GM23248 (cell line): ENCODE measurements around the gene TCEAL3. TPM values are rescaled to one million over a fixed set of nuclear protein-coding genes. Genes with fewer than 3 reads are reported as not detected.
"Not testable (repeated sequence)": the region's sequence is repeated elsewhere in the genome, so short reads cannot be mapped to it uniquely, and the experiment has no call there.

Source experiments
- DNase-seq: peaks from one replicate; pipeline ENCODE4 v3.0.0-alpha.2; 2015
- H2AFZ ChIP-seq: fragments of 200-600 bp; sonication (generic); 2 replicates; pipeline ENCODE4 v1.6.1; 2016; ENCODE audit warnings: antibody characterized with exemption
- H3F3A ChIP-seq: fragments of 200-600 bp; sonication (generic); 2 replicates; pipeline ENCODE4 v1.6.1; 2016; ENCODE audit warnings: mild to moderate bottlenecking, antibody characterized with exemption, mixed run types; ENCODE audit not compliant: insufficient read depth
- H3K27ac ChIP-seq: fragments of 200-600 bp; sonication (generic); 2 replicates; pipeline ENCODE4 v1.5.1; 2016; ENCODE audit warnings: mild to moderate bottlenecking
- H3K27me3 ChIP-seq: fragments of 200-600 bp; sonication (generic); replicated peaks from 2 replicates; pipeline ENCODE4 v1.6.1; 2016; ENCODE audit warnings: mild to moderate bottlenecking; ENCODE audit not compliant: insufficient read depth
- H3K36me3 ChIP-seq: fragments of 200-600 bp; sonication (generic); 2 replicates; pipeline ENCODE4 v1.6.1; 2016; ENCODE audit warnings: low read depth, mild to moderate bottlenecking
- H3K4me1 ChIP-seq: fragments of 200-600 bp; sonication (generic); 2 replicates; pipeline ENCODE4 v1.6.1; 2016; ENCODE audit warnings: mild to moderate bottlenecking; ENCODE audit not compliant: insufficient read depth
- H3K4me2 ChIP-seq: fragments of 200-600 bp; sonication (generic); one replicate; pipeline ENCODE4 v1.6.1; 2016; ENCODE audit warnings: mild to moderate bottlenecking; ENCODE audit not compliant: unreplicated experiment
- H3K4me3 ChIP-seq: fragments of 200-600 bp; sonication (generic); 2 replicates; pipeline ENCODE4 v1.5.1; 2016; ENCODE audit warnings: mild to moderate bottlenecking
- H3K79me2 ChIP-seq: fragments of 200-600 bp; sonication (generic); 2 replicates; pipeline ENCODE4 v1.6.1; 2016; ENCODE audit warnings: mild to moderate bottlenecking; ENCODE audit not compliant: insufficient read depth
- H3K9ac ChIP-seq: fragments of 200-600 bp; sonication (generic); 2 replicates; pipeline ENCODE4 v1.6.1; 2016; ENCODE audit warnings: mild to moderate bottlenecking
- H3K9me2 ChIP-seq: fragments of 200-600 bp; sonication (generic); 2 replicates; pipeline ENCODE4 v1.6.1; 2016; ENCODE audit warnings: mixed run types, mild to moderate bottlenecking, moderate library complexity; ENCODE audit not compliant: insufficient read depth
- H3K9me3 ChIP-seq: fragments of 200-600 bp; sonication (generic); one replicate; pipeline ENCODE4 v1.6.1; 2017; ENCODE audit warnings: low read depth
- H4K20me1 ChIP-seq: fragments of 200-600 bp; sonication (generic); 2 replicates; pipeline ENCODE4 v1.6.0; 2016; ENCODE audit not compliant: insufficient read depth
- EZH2 ChIP-seq: fragments of 200-600 bp; sonication (generic); IDR thresholded peaks from 2 replicates; pipeline ENCODE4 v1.6.1; 2018; ENCODE audit warnings: antibody characterized with exemption, mild to moderate bottlenecking; ENCODE audit not compliant: insufficient read depth, poor library complexity, severe bottlenecking
- EZH2phosphoT487 ChIP-seq: fragments of 200-600 bp; sonication (generic); IDR thresholded peaks from 2 replicates; pipeline ENCODE4 v1.6.1; 2018; ENCODE audit warnings: antibody characterized with exemption, moderate library complexity, mild to moderate bottlenecking, low read depth; ENCODE audit not compliant: insufficient read depth
- WGBS, 2 experiments: methylation state at CpG; one replicate each; pipeline ENCODE4 v1.1.6; 2015 to 2017; ENCODE audit warnings: low lambda C conversion rate in 2 of 2, low coverage in 1 of 2; ENCODE audit errors: missing lambda C conversion rate in 2 of 2; 5-methylcytosine and 5-hydroxymethylcytosine counted together
- in situ Hi-C: fragments of 300-500 bp; cut with MboI; formaldehyde crosslinking; loops from 2 replicates; pipeline ENCODE4 v1.15.0; 2020
- polyA plus RNA-seq: library from polyadenylated mRNA; unstranded; fragments of >200 nt; fragmentation: Nextera tagmentation; extraction: Ambion mirVana; gene quantifications from 2 replicates; pipeline ENCODE4 v1.2.1, GENCODE V29; 2016
- total RNA-seq: library from RNA; depleted of rRNA; stranded (reverse); fragments of >200 nt; shearing (Covaris generic); gene quantifications from 2 replicates; pipeline ENCODE4 v1.2.3, GENCODE V29; 2014; rRNA removed

TCEAL3 gene
- total and polyA plus RNA-seq, 2 experiments from 2014 or later: 33.4 to 58.1 TPM

DNA sequence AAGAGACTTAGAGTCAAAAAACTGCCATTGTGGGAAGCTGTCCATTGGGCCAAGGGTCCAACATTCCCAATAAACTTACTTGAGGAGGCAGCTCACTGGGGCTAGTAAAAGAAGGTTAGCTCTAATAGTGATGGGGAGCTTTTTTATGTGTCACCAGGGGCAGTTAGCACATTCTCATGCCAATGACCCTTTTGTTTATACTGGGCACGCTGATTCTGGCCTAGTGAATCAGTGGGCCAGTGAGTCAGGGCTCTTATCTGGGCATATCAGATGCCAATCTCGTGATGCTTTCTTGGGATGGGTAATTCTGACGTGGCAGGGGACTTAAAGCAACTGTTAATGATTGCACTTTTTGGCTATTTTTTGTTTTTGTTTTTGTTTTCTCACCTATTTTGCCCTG lies 48.9 kb downstream of the TCEAL3 start:
- Histone ChIP-seq H3K9me3 (no peaks in the 10 kb centered on the region), H3K4me3 (no peak overlapping the region), H4K20me1 (no peaks in the 10 kb centered on the region), H3K4me1 (peaks cover 11% of the 10 kb centered on the region), H3K4me2 (no peak overlapping the region), H3K9ac (0 out of 2 replicates have a peak overlapping the region, but pooled peaks have one; percentile 49), H3K27ac (peak overlapping the region; percentile 94), H3F3A (peaks cover 13% of the 10 kb centered on the region; the same call in 1 of the 2 replicates), H2AFZ (no peak overlapping the region), H3K36me3 (no peaks in the 10 kb centered on the region), H3K27me3 (no peaks in the 10 kb centered on the region), H3K79me2 (no peaks in the 10 kb centered on the region), H3K9me2 (no peaks in the 10 kb centered on the region)
- DNase-seq: peak; percentile 90
- TF ChIP-seq EZH2phosphoT487 (no peak), EZH2 (no peak)
- WGBS, 2 experiments: 0 to 3% methylated on average over 3 of the region's 3 CpGs
- in situ Hi-C loops: no loop called here

DNA sequence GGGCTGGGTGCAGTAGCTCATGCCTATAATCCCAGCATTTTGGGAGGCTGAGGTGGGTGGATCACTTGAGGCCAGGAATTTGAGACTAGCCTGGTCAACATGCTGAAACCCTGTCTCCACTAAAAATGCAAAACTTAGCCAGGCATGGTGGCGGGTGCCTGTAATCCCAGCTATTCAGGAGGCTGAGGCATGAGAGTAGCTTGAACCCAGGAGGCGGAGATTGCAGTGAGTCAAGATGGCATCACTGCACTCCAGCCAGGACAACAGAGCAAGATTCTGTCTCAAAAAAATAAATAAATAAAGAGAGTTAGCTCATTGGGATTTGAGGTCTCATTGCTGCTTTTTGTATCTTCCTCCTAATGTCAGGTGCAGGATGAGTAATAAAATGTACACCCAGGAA lies 49.3 kb downstream of the TCEAL3 start:
- H3K4me3 ChIP-seq, H3K79me2 ChIP-seq, H3K9me2 ChIP-seq, H3K36me3 ChIP-seq, H4K20me1 ChIP-seq, H3K27me3 ChIP-seq, H3K9me3 ChIP-seq, in situ Hi-C loops, H3K4me2 ChIP-seq, H2AFZ ChIP-seq: not testable (repeated sequence)
- Histone ChIP-seq H3K27ac (peak overlapping the region; percentile 94), H3F3A (peaks cover 13% of the 10 kb centered on the region; the same call in 1 of the 2 replicates), H3K4me1 (peaks cover 11% of the 10 kb centered on the region), H3K9ac (0 out of 2 replicates have a peak overlapping the region, but pooled peaks have one; percentile 49)
- DNase-seq: peak; percentile 26
- WGBS, 2 experiments: 17 to 28% methylated on average over 2 of the region's 2 CpGs

DNA sequence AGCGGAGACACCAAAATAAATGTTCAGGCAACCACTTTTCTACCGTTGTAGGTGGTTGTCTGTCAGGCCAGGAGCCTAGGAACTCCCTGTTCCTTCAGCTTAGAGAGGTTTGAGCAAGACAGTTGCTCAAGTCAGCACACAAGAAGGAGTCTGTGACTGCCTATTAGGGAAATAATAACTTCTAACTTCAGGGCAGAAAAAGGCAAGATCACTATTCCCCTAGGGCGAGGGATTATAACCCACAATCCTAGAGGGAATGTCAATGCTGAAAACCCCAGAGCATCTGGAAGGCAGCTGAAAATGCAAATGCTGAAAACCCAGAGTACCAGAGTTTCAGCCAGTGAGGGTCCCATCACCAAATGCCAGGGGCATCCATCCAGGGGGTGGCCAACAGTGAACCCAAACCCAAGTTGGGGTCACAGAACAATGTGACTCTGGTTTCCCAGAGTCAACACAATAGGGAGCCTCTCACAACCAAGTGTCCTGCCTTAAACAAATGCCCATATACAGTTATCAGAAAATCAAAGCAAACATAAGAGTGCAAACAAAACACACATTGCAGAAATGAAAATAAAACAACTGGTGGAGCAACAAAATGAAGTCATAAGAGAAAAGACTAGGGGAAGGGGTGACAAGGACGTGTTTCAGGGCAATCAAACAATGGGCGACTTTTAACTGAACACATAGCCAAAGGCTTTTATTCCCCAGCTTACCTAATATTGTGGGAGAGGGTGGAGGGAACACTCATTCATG lies 51.1 kb downstream of the TCEAL3 start:
- no peaks in the 10 kb centered on the region for H3K9me2 ChIP-seq
- H3K36me3 ChIP-seq: no peaks in the 10 kb centered on the region
- peaks cover 11% of the 10 kb centered on the region for H3K4me1 ChIP-seq
- H3K4me2 ChIP-seq: no peak overlapping the region
- H3K9me3 ChIP-seq: no peaks in the 10 kb centered on the region
- no peaks in the 10 kb centered on the region for H3K27me3 ChIP-seq
- 74 to 75% methylated on average over 5 of the region's 5 CpGs for WGBS, 2 experiments
- in situ Hi-C loops: no loop called here
- TF ChIP-seq EZH2phosphoT487: no peak
- no peak for TF ChIP-seq EZH2
- no peaks in the 10 kb centered on the region for H4K20me1 ChIP-seq
- no peak overlapping the region for H3K27ac ChIP-seq
- H3F3A ChIP-seq: peaks cover 13% of the 10 kb centered on the region; the same call in 1 of the 2 replicates
- H3K79me2 ChIP-seq: no peaks in the 10 kb centered on the region
- no peak for DNase-seq
- no peak overlapping the region for H2AFZ ChIP-seq
- H3K4me3 ChIP-seq: no peak overlapping the region
- no peak overlapping the region for H3K9ac ChIP-seq

- H3K4me2 ChIP-seq, H3K27ac ChIP-seq, H4K20me1 ChIP-seq, H2AFZ ChIP-seq, H3K36me3 ChIP-seq, in situ Hi-C loops, H3K27me3 ChIP-seq, H3K79me2 ChIP-seq, H3K9me2 ChIP-seq, H3K9me3 ChIP-seq, H3K4me3 ChIP-seq, DNase-seq, H3K9ac ChIP-seq: not testable (repeated sequence)
- H3K4me1 ChIP-seq: peaks cover 11% of the 10 kb centered on the region
- H3F3A ChIP-seq: peaks cover 13% of the 10 kb centered on the region; the same call in 1 of the 2 replicates
- 42 to 48% methylated on average over 1 to 2 of the region's 2 CpGs for WGBS, 2 experiments
Observed at GRCh38 chrX:103659460-103659859, 51.7 kb downstream of the TCEAL3 start.

Other genes with a start within 250 kb of the TCEAL3 start
- gene BEX3, start 231.4 kb upstream of the TCEAL3 start, total RNA-seq: 129 and 154 TPM in 2 replicates
- gene BEX3, start 231.4 kb upstream of the TCEAL3 start, polyA plus RNA-seq: 300 and 313 TPM in 2 replicates
- gene RAB40A, start 88.5 kb upstream of the TCEAL3 start, total RNA-seq: not detected in 2 replicates
- 0.16 and 0.34 TPM in 2 replicates for gene RAB40A, start 88.5 kb upstream of the TCEAL3 start, polyA plus RNA-seq
- gene TCEAL4, start 22.4 kb upstream of the TCEAL3 start, total RNA-seq: 41.1 and 44.5 TPM in 2 replicates
- gene TCEAL4, start 22.4 kb upstream of the TCEAL3 start, polyA plus RNA-seq: 108 and 112 TPM in 2 replicates
- gene TCEAL1, start 21.0 kb downstream of the TCEAL3 start, total RNA-seq: 22.8 and 30.7 TPM in 2 replicates
- 30.6 and 32.0 TPM in 2 replicates for gene TCEAL1, start 21.0 kb downstream of the TCEAL3 start, polyA plus RNA-seq
- gene MORF4L2, start 78.7 kb downstream of the TCEAL3 start, total RNA-seq: 640 and 664 TPM in 2 replicates
- gene MORF4L2, start 78.7 kb downstream of the TCEAL3 start, polyA plus RNA-seq: 482 and 486 TPM in 2 replicates
- gene TMEM31, start 102.9 kb downstream of the TCEAL3 start, total RNA-seq: not detected in 2 replicates
- 0.26 and 0.28 TPM in 2 replicates for gene TMEM31, start 102.9 kb downstream of the TCEAL3 start, polyA plus RNA-seq
- 0.22 and 0.76 TPM in 2 replicates for gene PLP1, start 168.9 kb downstream of the TCEAL3 start, total RNA-seq
- gene PLP1, start 168.9 kb downstream of the TCEAL3 start, polyA plus RNA-seq: 0.29 and 0.53 TPM in 2 replicates
- gene RAB9B, start 224.3 kb downstream of the TCEAL3 start, total RNA-seq: 0.89 and 1.5 TPM in 2 replicates
- 0.80 and 0.81 TPM in 2 replicates for gene RAB9B, start 224.3 kb downstream of the TCEAL3 start, polyA plus RNA-seq